Measurements from ENCODE around the gene DDX10.
"Not testable (repeated sequence)": the region's sequence is repeated elsewhere in the genome, so short reads cannot be mapped to it uniquely, and the experiment has no call there.

Gene DDX10

GRCh38 chr11:108775324-108775723, 110.5 kb downstream of the DDX10 start:
- Histone ChIP-seq H3K27me3 (ENCODE audit: insufficient read depth, low read length) (no peaks in the 10 kb centered on the region), H3K18ac (ENCODE audit: low read length) (no peak overlapping the region), H3K27ac (ENCODE audit: low read depth, low read length) (no peak overlapping the region), H3K36me3 (ENCODE audit: control insufficient read depth in 1 of 2, insufficient read depth in 2 of 2, low read length in 2 of 2) (no peaks in the 10 kb centered on the region), H3K4me2 (ENCODE audit: low read length) (no peak overlapping the region), H4K12ac (ENCODE audit: low read depth, low read length) (no peak overlapping the region), H2AFZ (ENCODE audit: insufficient read depth, low read length, poor library complexity) (no peak overlapping the region), H3K4ac (ENCODE audit: low read depth, low read length) (no peak overlapping the region), H3K79me1 (ENCODE audit: low read length) (no peaks in the 10 kb centered on the region), H4K8ac (ENCODE audit: low read depth, low read length) (no peak overlapping the region), H2BK12ac (ENCODE audit: low read length) (no peak overlapping the region), H3K79me2 (ENCODE audit: control insufficient read depth, insufficient read depth, low read length, poor library complexity) (no peaks in the 10 kb centered on the region), H2AK5ac (ENCODE audit: low read length) (no peak overlapping the region), H3K9ac (ENCODE audit: low read length) (no peak overlapping the region), H4K91ac (ENCODE audit: low read depth, low read length) (no peak overlapping the region), H3K23ac (ENCODE audit: low read length) (no peak overlapping the region), H3K4me3 (ENCODE audit: low read depth, low read length) (no peak overlapping the region), H3K9me3 (ENCODE audit: insufficient read depth, low read depth, low read length) (no peaks in the 10 kb centered on the region), H3K14ac (ENCODE audit: low read length) (no peak overlapping the region), H3K4me1 (ENCODE audit: control insufficient read depth in 1 of 2, insufficient read depth in 2 of 2, low read length in 2 of 2) (no peaks in the 10 kb centered on the region), H2BK5ac (ENCODE audit: low read depth, low read length, poor library complexity) (no peak overlapping the region), H2BK120ac (ENCODE audit: insufficient read depth, low read length, poor library complexity) (no peak overlapping the region)
- WGBS (ENCODE audit: extremely low coverage, insufficient coverage, insufficient read length): no CpG with 5 or more reads among the region's 1 CpG
- peak in 1 of 2 donors; percentile 12 for DNase-seq

- not testable (repeated sequence) for H3K4me1 ChIP-seq (ENCODE audit: control insufficient read depth in 1 of 2, insufficient read depth in 2 of 2, low read length in 2 of 2); H2AK5ac ChIP-seq (ENCODE audit: low read length); DNase-seq; H3K79me1 ChIP-seq (ENCODE audit: low read length); H3K36me3 ChIP-seq (ENCODE audit: control insufficient read depth in 1 of 2, insufficient read depth in 2 of 2, low read length in 2 of 2); H2AFZ ChIP-seq (ENCODE audit: insufficient read depth, low read length, poor library complexity); H4K91ac ChIP-seq (ENCODE audit: low read depth, low read length); H3K4me3 ChIP-seq (ENCODE audit: low read depth, low read length); H3K9me3 ChIP-seq (ENCODE audit: insufficient read depth, low read depth, low read length); H3K14ac ChIP-seq (ENCODE audit: low read length); H3K27ac ChIP-seq (ENCODE audit: low read depth, low read length); H2BK12ac ChIP-seq (ENCODE audit: low read length); H3K23ac ChIP-seq (ENCODE audit: low read length); H4K8ac ChIP-seq (ENCODE audit: low read depth, low read length); H3K4ac ChIP-seq (ENCODE audit: low read depth, low read length); H3K9ac ChIP-seq (ENCODE audit: low read length); H4K12ac ChIP-seq (ENCODE audit: low read depth, low read length); H3K18ac ChIP-seq (ENCODE audit: low read length); H2BK120ac ChIP-seq (ENCODE audit: insufficient read depth, low read length, poor library complexity); H2BK5ac ChIP-seq (ENCODE audit: low read depth, low read length, poor library complexity); H3K4me2 ChIP-seq (ENCODE audit: low read length); H3K27me3 ChIP-seq (ENCODE audit: insufficient read depth, low read length); H3K79me2 ChIP-seq (ENCODE audit: control insufficient read depth, insufficient read depth, low read length, poor library complexity)
- WGBS (ENCODE audit: extremely low coverage, insufficient coverage, insufficient read length): no CpG with 5 or more reads among the region's 4 CpGs
Observed at GRCh38 chr11:108779147-108779546, 114.3 kb downstream of the DDX10 start.

- H3K4me2 ChIP-seq (ENCODE audit: low read length): no peak overlapping the region
- H3K27ac ChIP-seq (ENCODE audit: low read depth, low read length): no peak overlapping the region
- no peak overlapping the region for H4K12ac ChIP-seq (ENCODE audit: low read depth, low read length)
- no peaks in the 10 kb centered on the region for H3K36me3 ChIP-seq (ENCODE audit: control insufficient read depth in 1 of 2, insufficient read depth in 2 of 2, low read length in 2 of 2)
- WGBS (ENCODE audit: extremely low coverage, insufficient coverage, insufficient read length): no CpG with 5 or more reads among the region's 1 CpG
- H3K14ac ChIP-seq (ENCODE audit: low read length): no peak overlapping the region
- H3K18ac ChIP-seq (ENCODE audit: low read length): no peak overlapping the region
- no peaks in the 10 kb centered on the region for H3K79me2 ChIP-seq (ENCODE audit: control insufficient read depth, insufficient read depth, low read length, poor library complexity)
- H2AK5ac ChIP-seq (ENCODE audit: low read length): no peak overlapping the region
- H3K4me3 ChIP-seq (ENCODE audit: low read depth, low read length): no peak overlapping the region
- no peak overlapping the region for H3K4ac ChIP-seq (ENCODE audit: low read depth, low read length)
- H3K27me3 ChIP-seq (ENCODE audit: insufficient read depth, low read length): no peaks in the 10 kb centered on the region
- H3K4me1 ChIP-seq (ENCODE audit: control insufficient read depth in 1 of 2, insufficient read depth in 2 of 2, low read length in 2 of 2): no peaks in the 10 kb centered on the region
- no peak overlapping the region for H2AFZ ChIP-seq (ENCODE audit: insufficient read depth, low read length, poor library complexity)
- no peak overlapping the region for H2BK5ac ChIP-seq (ENCODE audit: low read depth, low read length, poor library complexity)
- H2BK120ac ChIP-seq (ENCODE audit: insufficient read depth, low read length, poor library complexity): no peak overlapping the region
- no peaks in the 10 kb centered on the region for H3K9me3 ChIP-seq (ENCODE audit: insufficient read depth, low read depth, low read length)
- H4K8ac ChIP-seq (ENCODE audit: low read depth, low read length): no peak overlapping the region
- no peaks in the 10 kb centered on the region for H3K79me1 ChIP-seq (ENCODE audit: low read length)
- H4K91ac ChIP-seq (ENCODE audit: low read depth, low read length): no peak overlapping the region
- no peak overlapping the region for H3K23ac ChIP-seq (ENCODE audit: low read length)
- no peak for DNase-seq
- H3K9ac ChIP-seq (ENCODE audit: low read length): no peak overlapping the region
- H2BK12ac ChIP-seq (ENCODE audit: low read length): no peak overlapping the region
Observed at GRCh38 chr11:108780119-108780518, 115.2 kb downstream of the DDX10 start.

- H3K4me2 ChIP-seq (ENCODE audit: low read length): no peak overlapping the region
- no peak overlapping the region for H3K27ac ChIP-seq (ENCODE audit: low read depth, low read length)
- H3K14ac ChIP-seq (ENCODE audit: low read length): no peak overlapping the region
- no peak overlapping the region for H4K8ac ChIP-seq (ENCODE audit: low read depth, low read length)
- no peak overlapping the region for H3K4me3 ChIP-seq (ENCODE audit: low read depth, low read length)
- no CpG with 5 or more reads among the region's 2 CpGs for WGBS (ENCODE audit: extremely low coverage, insufficient coverage, insufficient read length)
- no peak overlapping the region for H2AFZ ChIP-seq (ENCODE audit: insufficient read depth, low read length, poor library complexity)
- no peaks in the 10 kb centered on the region for H3K27me3 ChIP-seq (ENCODE audit: insufficient read depth, low read length)
- no peak overlapping the region for H2BK120ac ChIP-seq (ENCODE audit: insufficient read depth, low read length, poor library complexity)
- no peak overlapping the region for H2BK5ac ChIP-seq (ENCODE audit: low read depth, low read length, poor library complexity)
- no peak overlapping the region for H4K91ac ChIP-seq (ENCODE audit: low read depth, low read length)
- no peak overlapping the region for H3K18ac ChIP-seq (ENCODE audit: low read length)
- DNase-seq: no peak
- H3K79me1 ChIP-seq (ENCODE audit: low read length): no peaks in the 10 kb centered on the region
- no peak overlapping the region for H2AK5ac ChIP-seq (ENCODE audit: low read length)
- no peak overlapping the region for H3K23ac ChIP-seq (ENCODE audit: low read length)
- H3K36me3 ChIP-seq (ENCODE audit: control insufficient read depth in 1 of 2, insufficient read depth in 2 of 2, low read length in 2 of 2): no peaks in the 10 kb centered on the region
- H3K9ac ChIP-seq (ENCODE audit: low read length): no peak overlapping the region
- H3K4me1 ChIP-seq (ENCODE audit: control insufficient read depth in 1 of 2, insufficient read depth in 2 of 2, low read length in 2 of 2): no peaks in the 10 kb centered on the region
- H2BK12ac ChIP-seq (ENCODE audit: low read length): no peak overlapping the region
- H4K12ac ChIP-seq (ENCODE audit: low read depth, low read length): no peak overlapping the region
- H3K79me2 ChIP-seq (ENCODE audit: control insufficient read depth, insufficient read depth, low read length, poor library complexity): no peaks in the 10 kb centered on the region
- no peaks in the 10 kb centered on the region for H3K9me3 ChIP-seq (ENCODE audit: insufficient read depth, low read depth, low read length)
- H3K4ac ChIP-seq (ENCODE audit: low read depth, low read length): no peak overlapping the region
Observed at GRCh38 chr11:108781946-108782345, 117.1 kb downstream of the DDX10 start.

All from trophoblast cell (in vitro differentiated cells and primary cell).